Stomach smooth muscle (tissue), 2 donors: ENCODE results near the gene WIF1.

Source experiments
- H3K27ac ChIP-seq: one replicate; pipeline ENCODE4 v1.7.0; 2013; ENCODE audit warnings: mild to moderate bottlenecking, low read length, inconsistent platforms
- H3K27me3 ChIP-seq, 2 donors: one replicate each; pipeline ENCODE4 v1.7.0; 2013; ENCODE audit warnings: low read length in 2 of 2; ENCODE audit not compliant: insufficient read depth in 2 of 2, control insufficient read depth in 1 of 2
- H3K36me3 ChIP-seq, 2 donors: one replicate each; pipeline ENCODE4 v1.7.0; 2013; ENCODE audit warnings: low read length in 2 of 2; ENCODE audit not compliant: control insufficient read depth in 2 of 2, insufficient read depth in 2 of 2
- H3K4me1 ChIP-seq: one replicate; pipeline ENCODE4 v1.7.0; 2013; ENCODE audit warnings: low read length; ENCODE audit not compliant: control insufficient read depth, insufficient read depth
- H3K4me3 ChIP-seq, 2 donors: one replicate each; pipeline ENCODE4 v1.7.0; 2013; ENCODE audit warnings: low read length in 2 of 2
- H3K9ac ChIP-seq, 2 donors: one replicate each; pipeline ENCODE4 v1.7.0; 2013; ENCODE audit warnings: low read length in 2 of 2, mild to moderate bottlenecking in 1 of 2
- H3K9me3 ChIP-seq, 2 donors: one replicate each; pipeline ENCODE4 v1.7.0; 2013; ENCODE audit warnings: low read length in 2 of 2; ENCODE audit not compliant: control insufficient read depth in 2 of 2
- donor health status: healthy.
- donor health status: Pancreatic carcinoma.

WIF1 gene

GRCh38 chr12:65023485-65023884, 97.6 kb downstream of the WIF1 start:
- H3K27me3 ChIP-seq = no peaks in the 10 kb centered on the region
- H3K4me1 ChIP-seq = no peaks in the 10 kb centered on the region
- no peak overlapping the region for H3K4me3 ChIP-seq
- no peak overlapping the region for H3K9ac ChIP-seq
- H3K9me3 ChIP-seq = peaks cover 0 to 2% of the 10 kb centered on the region in 2 donors
- no peak overlapping the region for H3K27ac ChIP-seq
- H3K36me3 ChIP-seq = no peaks in the 10 kb centered on the region

GRCh38 chr12:65022960-65023359, 98.1 kb downstream of the WIF1 start:
- Histone ChIP-seq H3K4me1 (no peaks in the 10 kb centered on the region), H3K27me3 (no peaks in the 10 kb centered on the region), H3K36me3 (no peaks in the 10 kb centered on the region), H3K4me3 (no peak overlapping the region), H3K9ac (no peak overlapping the region), H3K9me3 (peaks cover 0 to under 1% of the 10 kb centered on the region in 2 donors), H3K27ac (no peak overlapping the region)

GRCh38 chr12:65022421-65022820, 98.7 kb downstream of the WIF1 start:
- no peak overlapping the region for H3K4me3 ChIP-seq

GRCh38 chr12:65019696-65020234, 101.3 kb downstream of the WIF1 start:
- no peaks in the 10 kb centered on the region for H3K27me3 ChIP-seq
- no peak overlapping the region for H3K27ac ChIP-seq
- H3K4me1 ChIP-seq = no peaks in the 10 kb centered on the region
- H3K9me3 ChIP-seq = no peaks in the 10 kb centered on the region
- H3K9ac ChIP-seq = no peak overlapping the region
- H3K4me3 ChIP-seq = no peak overlapping the region
- no peaks in the 10 kb centered on the region for H3K36me3 ChIP-seq

More at GRCh38 chr12:65022421-65022820, 98.7 kb downstream of the WIF1 start:
- Histone ChIP-seq H3K27me3 (no peaks in the 10 kb centered on the region), H3K4me1 (no peaks in the 10 kb centered on the region), H3K9me3 (no peaks in the 10 kb centered on the region), H3K27ac (no peak overlapping the region), H3K36me3 (no peaks in the 10 kb centered on the region), H3K9ac (no peak overlapping the region)

- H3K27ac ChIP-seq = no peak overlapping the region
- no peaks in the 10 kb centered on the region for H3K4me1 ChIP-seq
- no peak overlapping the region for H3K9ac ChIP-seq
- peaks cover 0 to 2% of the 10 kb centered on the region in 2 donors for H3K27me3 ChIP-seq
- H3K9me3 ChIP-seq = no peaks in the 10 kb centered on the region
- no peak overlapping the region for H3K4me3 ChIP-seq
- H3K36me3 ChIP-seq = no peaks in the 10 kb centered on the region
These were observed 104.0 kb downstream of the WIF1 start for GRCh38 chr12:65016881-65017650.

- Histone ChIP-seq H3K4me1 (no peaks in the 10 kb centered on the region), H3K9me3 (no peaks in the 10 kb centered on the region), H3K36me3 (no peaks in the 10 kb centered on the region), H3K27me3 (peaks cover 0 to 2% of the 10 kb centered on the region in 2 donors), H3K9ac (no peak overlapping the region), H3K27ac (no peak overlapping the region), H3K4me3 (no peak overlapping the region)
These were observed 105.3 kb downstream of the WIF1 start for GRCh38 chr12:65015850-65016249.

- Histone ChIP-seq H3K27me3 (peaks cover 0 to 2% of the 10 kb centered on the region in 2 donors), H3K9me3 (no peaks in the 10 kb centered on the region), H3K9ac (no peak overlapping the region), H3K4me1 (no peaks in the 10 kb centered on the region), H3K4me3 (no peak overlapping the region), H3K36me3 (no peaks in the 10 kb centered on the region), H3K27ac (no peak overlapping the region)
These were observed 106.4 kb downstream of the WIF1 start for GRCh38 chr12:65014504-65015271.

GRCh38 chr12:65010437-65010836, 110.7 kb downstream of the WIF1 start:
- no peak overlapping the region for H3K4me3 ChIP-seq
- no peak overlapping the region for H3K9ac ChIP-seq
- H3K27ac ChIP-seq = no peak overlapping the region
- H3K36me3 ChIP-seq = no peaks in the 10 kb centered on the region
- H3K27me3 ChIP-seq = peaks cover 0 to 2% of the 10 kb centered on the region in 2 donors
- H3K4me1 ChIP-seq = no peaks in the 10 kb centered on the region
- no peaks in the 10 kb centered on the region for H3K9me3 ChIP-seq

- no peak overlapping the region for H3K27ac ChIP-seq
- H3K36me3 ChIP-seq = no peaks in the 10 kb centered on the region
- H3K9me3 ChIP-seq = no peaks in the 10 kb centered on the region
- H3K4me1 ChIP-seq = no peaks in the 10 kb centered on the region
- H3K4me3 ChIP-seq = no peak overlapping the region
- H3K9ac ChIP-seq = no peak overlapping the region
- no peaks in the 10 kb centered on the region for H3K27me3 ChIP-seq
These were observed 115.4 kb downstream of the WIF1 start for GRCh38 chr12:65005716-65006115.

- H3K9me3 ChIP-seq = no peaks in the 10 kb centered on the region
- H3K9ac ChIP-seq = no peak overlapping the region
- no peaks in the 10 kb centered on the region for H3K4me1 ChIP-seq
- H3K27ac ChIP-seq = no peak overlapping the region
- H3K27me3 ChIP-seq = no peaks in the 10 kb centered on the region
- no peaks in the 10 kb centered on the region for H3K36me3 ChIP-seq
- no peak overlapping the region for H3K4me3 ChIP-seq
These were observed 116.8 kb downstream of the WIF1 start for GRCh38 chr12:65004270-65004669.
